ENCODE results near the gene NRN1.
A peak's percentile ranks its signal among the peaks of the same experiment; 100 is the strongest.

Gene NRN1

GRCh38 chr6:6006428-6007365, at the start of gene NRN1:
TSS of gene NRN1 (minus strand) at chr6:6006925. CDS start at chr6:6006749, 176 bp downstream.
- DNase-seq (ENCODE audit: low spot score), result no peak

DNA sequence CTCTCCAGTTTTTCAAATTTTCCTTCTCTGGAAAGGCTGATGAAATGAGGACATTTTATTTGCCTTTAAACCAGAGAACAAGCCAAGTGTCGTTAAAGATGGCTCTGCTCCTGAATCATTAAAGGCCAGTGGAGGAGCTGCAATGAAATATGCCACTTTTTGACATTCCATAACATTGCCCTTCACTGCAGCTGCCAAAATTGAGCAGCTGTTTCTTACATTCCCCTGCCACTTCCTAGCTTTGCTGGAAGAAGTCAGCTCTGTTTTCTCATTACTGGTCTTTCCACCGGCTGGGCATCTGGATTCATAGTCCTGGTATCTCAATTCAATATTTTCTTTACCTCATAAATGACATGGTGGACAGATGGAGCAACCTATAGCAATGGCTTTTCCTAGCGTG, 45.5 kb upstream of the NRN1 start:
- ATAC-seq (ENCODE audit: low read depth), result no peak
- Histone ChIP-seq H3K27ac (ENCODE audit: poor library complexity, severe bottlenecking) (no peak overlapping the region), H3K9me3 (ENCODE audit: severe bottlenecking) (no peaks in the 10 kb centered on the region), H3K4me3 (ENCODE audit: severe bottlenecking) (no peak overlapping the region), H3K36me3 (ENCODE audit: low read depth) (no peaks in the 10 kb centered on the region), H3K4me1 (ENCODE audit: insufficient read depth, poor library complexity, severe bottlenecking) (no peaks in the 10 kb centered on the region), H3K27me3 (ENCODE audit: insufficient read depth, poor library complexity, severe bottlenecking) (peaks cover 49% of the 10 kb centered on the region)
- DNase-seq (ENCODE audit: low spot score), result no peak
- TF ChIP-seq, protein P1, sequence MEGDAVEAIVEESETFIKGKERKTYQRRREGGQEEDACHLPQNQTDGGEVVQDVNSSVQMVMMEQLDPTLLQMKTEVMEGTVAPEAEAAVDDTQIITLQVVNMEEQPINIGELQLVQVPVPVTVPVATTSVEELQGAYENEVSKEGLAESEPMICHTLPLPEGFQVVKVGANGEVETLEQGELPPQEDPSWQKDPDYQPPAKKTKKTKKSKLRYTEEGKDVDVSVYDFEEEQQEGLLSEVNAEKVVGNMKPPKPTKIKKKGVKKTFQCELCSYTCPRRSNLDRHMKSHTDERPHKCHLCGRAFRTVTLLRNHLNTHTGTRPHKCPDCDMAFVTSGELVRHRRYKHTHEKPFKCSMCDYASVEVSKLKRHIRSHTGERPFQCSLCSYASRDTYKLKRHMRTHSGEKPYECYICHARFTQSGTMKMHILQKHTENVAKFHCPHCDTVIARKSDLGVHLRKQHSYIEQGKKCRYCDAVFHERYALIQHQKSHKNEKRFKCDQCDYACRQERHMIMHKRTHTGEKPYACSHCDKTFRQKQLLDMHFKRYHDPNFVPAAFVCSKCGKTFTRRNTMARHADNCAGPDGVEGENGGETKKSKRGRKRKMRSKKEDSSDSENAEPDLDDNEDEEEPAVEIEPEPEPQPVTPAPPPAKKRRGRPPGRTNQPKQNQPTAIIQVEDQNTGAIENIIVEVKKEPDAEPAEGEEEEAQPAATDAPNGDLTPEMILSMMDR (IDR thresholded peaks at IDR 0.05; ENCODE audit: poor library complexity, severe bottlenecking), result no peak

More at GRCh38 chr6:6006428-6007365, at the start of gene NRN1:
- no peak for ATAC-seq (ENCODE audit: low read depth)
- TF ChIP-seq, protein P1 (IDR thresholded peaks at IDR 0.05; ENCODE audit: poor library complexity, severe bottlenecking), result no peak
- Histone ChIP-seq H3K27ac (ENCODE audit: poor library complexity, severe bottlenecking) (no peak within 1 kb of the TSS), H3K9me3 (ENCODE audit: severe bottlenecking) (no peaks in the 10 kb centered on the region), H3K27me3 (ENCODE audit: insufficient read depth, poor library complexity, severe bottlenecking) (peaks cover 93% of the 10 kb centered on the region), H3K4me1 (ENCODE audit: insufficient read depth, poor library complexity, severe bottlenecking) (no peaks in the 10 kb centered on the region), H3K4me3 (ENCODE audit: severe bottlenecking) (peak within 1 kb of the TSS; percentile 10), H3K36me3 (ENCODE audit: low read depth) (no peaks in the 10 kb centered on the region)

- peaks cover 37% of the 10 kb centered on the region for H3K27me3 ChIP-seq (ENCODE audit: insufficient read depth, poor library complexity, severe bottlenecking)
Observed at GRCh38 chr6:6046716-6047115, 40.0 kb upstream of the NRN1 start.

DNA sequence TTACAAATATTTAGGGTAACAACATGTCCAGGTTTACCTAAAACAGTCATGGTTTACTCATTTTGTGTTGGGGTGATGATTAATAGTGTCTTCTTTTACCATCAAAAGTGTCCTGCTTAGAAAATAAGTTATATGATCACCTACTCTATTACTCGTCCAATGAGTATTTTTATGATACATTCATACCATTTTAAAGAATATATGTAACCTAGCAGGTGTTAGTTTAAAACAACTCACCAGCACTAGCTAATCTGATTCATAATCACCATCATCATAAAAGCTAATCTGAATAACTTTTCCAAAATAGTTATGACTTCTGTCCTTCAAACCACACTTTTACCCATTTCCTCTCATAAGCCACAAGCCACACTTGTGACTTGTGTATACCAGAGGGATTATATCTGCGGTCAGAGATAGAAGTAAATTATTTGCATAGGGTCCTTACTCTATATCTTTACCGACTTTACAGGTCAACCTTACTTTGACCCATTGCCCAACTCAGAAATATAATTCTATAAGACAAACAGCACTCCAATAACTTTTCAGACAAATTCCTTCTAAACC, 33.3 kb upstream of the NRN1 start:
- H3K27ac ChIP-seq (ENCODE audit: poor library complexity, severe bottlenecking), result no peak overlapping the region
- no peaks in the 10 kb centered on the region for H3K4me1 ChIP-seq (ENCODE audit: insufficient read depth, poor library complexity, severe bottlenecking)
- TF ChIP-seq, protein P1 (IDR thresholded peaks at IDR 0.05; ENCODE audit: poor library complexity, severe bottlenecking), result no peak
- DNase-seq (ENCODE audit: low spot score) (no peak), ATAC-seq (ENCODE audit: low read depth) (no peak)
- H3K9me3 ChIP-seq (ENCODE audit: severe bottlenecking), result no peaks in the 10 kb centered on the region
- no peak overlapping the region for H3K4me3 ChIP-seq (ENCODE audit: severe bottlenecking)
- H3K36me3 ChIP-seq (ENCODE audit: low read depth), result no peaks in the 10 kb centered on the region
- peaks cover 16% of the 10 kb centered on the region for H3K27me3 ChIP-seq (ENCODE audit: insufficient read depth, poor library complexity, severe bottlenecking)

More at GRCh38 chr6:6046716-6047115, 40.0 kb upstream of the NRN1 start:
- H3K4me1 ChIP-seq (ENCODE audit: insufficient read depth, poor library complexity, severe bottlenecking), result no peaks in the 10 kb centered on the region
- no peak overlapping the region for H3K4me3 ChIP-seq (ENCODE audit: severe bottlenecking)
- no peak for ATAC-seq (ENCODE audit: low read depth)
- TF ChIP-seq, protein P1 (IDR thresholded peaks at IDR 0.05; ENCODE audit: poor library complexity, severe bottlenecking), result no peak
- DNase-seq (ENCODE audit: low spot score), result no peak
- H3K36me3 ChIP-seq (ENCODE audit: low read depth), result no peaks in the 10 kb centered on the region
- H3K9me3 ChIP-seq (ENCODE audit: severe bottlenecking), result no peaks in the 10 kb centered on the region
- H3K27ac ChIP-seq (ENCODE audit: poor library complexity, severe bottlenecking), result no peak overlapping the region

Data from RWPE2 (cell line).